ENCODE data around the gene ELL.

Gene ELL

GRCh38 chr19:18496980-18497256 is 25.0 kb downstream of the ELL start:
- peak overlapping the region; percentile 34 for H3K27ac Mint-ChIP-seq
- no peak overlapping the region for H3K4me3 Mint-ChIP-seq
- CTCF ChIA-PET = interaction anchor here (0.7 to 1.2 kb wide), 2 partner anchors 26 to 46 kb away, joined by 3 read pairs; no protein-coding TSS in a partner anchor
- no peaks in the 10 kb centered on the region for H3K27me3 Mint-ChIP-seq
- no peaks in the 10 kb centered on the region for H3K9me3 Mint-ChIP-seq
- H3K36me3 Mint-ChIP-seq = peaks cover 3% of the 10 kb centered on the region
- no peak for DNase-seq
- H3K4me1 Mint-ChIP-seq = peaks cover 73% of the 10 kb centered on the region

- Mint-ChIP-seq H3K27ac (peak overlapping the region; percentile 82), H3K4me1 (peaks cover 70% of the 10 kb centered on the region), H3K9me3 (no peaks in the 10 kb centered on the region), H3K27me3 (no peaks in the 10 kb centered on the region), H3K4me3 (peak overlapping the region; percentile 23), H3K36me3 (peaks cover 3% of the 10 kb centered on the region)
- peak; percentile 63 for DNase-seq
- CTCF ChIA-PET = interaction anchor here (0.7 to 2.5 kb wide), 12 partner anchors 9 to 98 kb away, joined by 3 to 20 read pairs (median 3); partner anchors contain the start of gene ELL
Measured at GRCh38 chr19:18496167-18496979, 25.5 kb downstream of the ELL start.

GRCh38 chr19:18495204-18495911 is 26.5 kb downstream of the ELL start:
- peaks cover 3% of the 10 kb centered on the region for H3K36me3 Mint-ChIP-seq
- DNase-seq = no peak
- CTCF ChIA-PET = interaction anchor here (0.9 to 2.5 kb wide), 8 partner anchors 11 to 99 kb away, joined by 3 to 20 read pairs (median 3); partner anchors contain the start of gene ELL
- H3K4me3 Mint-ChIP-seq = no peak overlapping the region
- peaks cover 60% of the 10 kb centered on the region for H3K4me1 Mint-ChIP-seq
- no peaks in the 10 kb centered on the region for H3K27me3 Mint-ChIP-seq
- no peaks in the 10 kb centered on the region for H3K9me3 Mint-ChIP-seq
- H3K27ac Mint-ChIP-seq = peak overlapping the region; percentile 82

- CTCF ChIA-PET = interaction anchor here (2.5 kb wide), 1 partner anchor 26 kb away, joined by 20 read pairs; the partner anchor contains the start of gene ELL
- no peaks in the 10 kb centered on the region for H3K27me3 Mint-ChIP-seq
- peaks cover 49% of the 10 kb centered on the region for H3K4me1 Mint-ChIP-seq
- H3K9me3 Mint-ChIP-seq = no peaks in the 10 kb centered on the region
- H3K4me3 Mint-ChIP-seq = no peak overlapping the region
- H3K27ac Mint-ChIP-seq = peak overlapping the region; percentile 67
- no peak for DNase-seq
- H3K36me3 Mint-ChIP-seq = peaks cover 3% of the 10 kb centered on the region
Measured at GRCh38 chr19:18494267-18494607, 27.6 kb downstream of the ELL start.

GRCh38 chr19:18493440-18494266 is 28.2 kb downstream of the ELL start:
- CTCF ChIA-PET = interaction anchor here (0.5 kb wide), 1 partner anchor 113 kb away, joined by 3 read pairs; no protein-coding TSS in a partner anchor
- Mint-ChIP-seq H3K4me3 (no peak overlapping the region), H3K4me1 (peaks cover 43% of the 10 kb centered on the region)

GRCh38 chr19:18491995-18492953 is 29.6 kb downstream of the ELL start:
- DNase-seq = no peak
- H3K36me3 Mint-ChIP-seq = peaks cover 3% of the 10 kb centered on the region
- H3K4me3 Mint-ChIP-seq = no peak overlapping the region
- H3K27ac Mint-ChIP-seq = no peak overlapping the region
- CTCF ChIA-PET = interaction anchor here (0.7 to 1.2 kb wide), 3 partner anchors 28 to 97 kb away, joined by 3 to 4 read pairs (median 3); no protein-coding TSS in a partner anchor
- H3K9me3 Mint-ChIP-seq = no peaks in the 10 kb centered on the region
- H3K27me3 Mint-ChIP-seq = no peaks in the 10 kb centered on the region
- H3K4me1 Mint-ChIP-seq = peaks cover 37% of the 10 kb centered on the region

More at GRCh38 chr19:18493440-18494266, 28.2 kb downstream of the ELL start:
- no peak for DNase-seq
- no peaks in the 10 kb centered on the region for H3K9me3 Mint-ChIP-seq
- peaks cover 3% of the 10 kb centered on the region for H3K36me3 Mint-ChIP-seq
- peak overlapping the region; percentile 67 for H3K27ac Mint-ChIP-seq
- no peaks in the 10 kb centered on the region for H3K27me3 Mint-ChIP-seq

GRCh38 chr19:18490728-18491127 is 31.1 kb downstream of the ELL start:
- H3K27me3 Mint-ChIP-seq = no peaks in the 10 kb centered on the region
- no peak for DNase-seq
- no peak overlapping the region for H3K27ac Mint-ChIP-seq
- CTCF ChIA-PET = interaction anchor here (0.6 kb wide), 1 partner anchor 108 kb away, joined by 3 read pairs; no protein-coding TSS in a partner anchor
- peaks cover 3% of the 10 kb centered on the region for H3K36me3 Mint-ChIP-seq
- no peaks in the 10 kb centered on the region for H3K9me3 Mint-ChIP-seq
- peaks cover 24% of the 10 kb centered on the region for H3K4me1 Mint-ChIP-seq
- H3K4me3 Mint-ChIP-seq = no peak overlapping the region

- Mint-ChIP-seq H3K36me3 (peaks cover 3% of the 10 kb centered on the region), H3K9me3 (no peaks in the 10 kb centered on the region), H3K27me3 (no peaks in the 10 kb centered on the region), H3K27ac (no peak overlapping the region), H3K4me1 (peaks cover 17% of the 10 kb centered on the region), H3K4me3 (no peak overlapping the region)
- DNase-seq = no peak
- CTCF ChIA-PET = no interaction called here
Measured at GRCh38 chr19:18489627-18490184, 32.2 kb downstream of the ELL start.

- Mint-ChIP-seq H3K9me3 (no peaks in the 10 kb centered on the region), H3K27me3 (no peaks in the 10 kb centered on the region), H3K27ac (no peak overlapping the region), H3K4me3 (no peak overlapping the region), H3K4me1 (peaks cover 10% of the 10 kb centered on the region), H3K36me3 (peaks cover 3% of the 10 kb centered on the region)
- DNase-seq = peak; percentile 42
- CTCF ChIA-PET = interaction anchor here (0.7 kb wide), 1 partner anchor 85 kb away, joined by 4 read pairs; no protein-coding TSS in a partner anchor
Measured at GRCh38 chr19:18488838-18489626, 32.8 kb downstream of the ELL start.

- no peaks in the 10 kb centered on the region for H3K36me3 Mint-ChIP-seq
- no peaks in the 10 kb centered on the region for H3K27me3 Mint-ChIP-seq
- no peak for DNase-seq
- H3K4me1 Mint-ChIP-seq = peaks cover 10% of the 10 kb centered on the region
- H3K4me3 Mint-ChIP-seq = no peak overlapping the region
- CTCF ChIA-PET = interaction anchor here (0.7 kb wide), 1 partner anchor 85 kb away, joined by 4 read pairs; no protein-coding TSS in a partner anchor
- no peaks in the 10 kb centered on the region for H3K9me3 Mint-ChIP-seq
- no peak overlapping the region for H3K27ac Mint-ChIP-seq
Measured at GRCh38 chr19:18488403-18488723, 33.5 kb downstream of the ELL start.

GRCh38 chr19:18487576-18488402 is 34.1 kb downstream of the ELL start:
- no peak overlapping the region for H3K27ac Mint-ChIP-seq
- no peak for DNase-seq
- CTCF ChIA-PET = no interaction called here
- H3K36me3 Mint-ChIP-seq = no peaks in the 10 kb centered on the region
- no peaks in the 10 kb centered on the region for H3K27me3 Mint-ChIP-seq
- H3K9me3 Mint-ChIP-seq = no peaks in the 10 kb centered on the region
- no peak overlapping the region for H3K4me3 Mint-ChIP-seq
- H3K4me1 Mint-ChIP-seq = peaks cover 10% of the 10 kb centered on the region

- H3K9me3 Mint-ChIP-seq = no peaks in the 10 kb centered on the region
- no peaks in the 10 kb centered on the region for H3K27me3 Mint-ChIP-seq
- H3K4me1 Mint-ChIP-seq = peaks cover 12% of the 10 kb centered on the region
- CTCF ChIA-PET = interaction anchor here (0.9 to 1.0 kb wide), 2 partner anchors 17 to 18 kb away, joined by 3 read pairs; no protein-coding TSS in a partner anchor
- H3K36me3 Mint-ChIP-seq = no peaks in the 10 kb centered on the region
- no peak overlapping the region for H3K27ac Mint-ChIP-seq
- no peak for DNase-seq
- H3K4me3 Mint-ChIP-seq = no peak overlapping the region
Measured at GRCh38 chr19:18486746-18487145, 35.1 kb downstream of the ELL start.

All from activated naive CD4-positive, alpha-beta T cell treated with anti-CD3 and anti-CD28 coated beads, Interleukin-2, amount 10 ng/mL, durations not matched to agents 7 days and 5 days (primary cell).